Activated effector memory CD4-positive, alpha-beta T cell treated with anti-CD3 and anti-CD28 coated beads, Interleukin-2, amount 50 U/mL, for 16 hours (primary cell): Measurements from ENCODE around the gene ASIC4.

Experiments
- DNase-seq: peaks from one replicate; pipeline ENCODE4 v3.0.0-alpha.2; 2020

The ASIC4 gene

GRCh38 chr2:219498280-219499057 is 15.8 kb upstream of the ASIC4 start, which contains the start of gene GMPPA:
TSS of gene GMPPA (plus strand) at chr2:219498891. CDS start at chr2:219499976, 1,085 bp downstream.
- peak; percentile 97 for DNase-seq

GRCh38 chr2:219499058-219499307 is 15.3 kb upstream of the ASIC4 start:
- DNase-seq, result no peak

- DNase-seq, result no peak
Observed at GRCh38 chr2:219499555-219499954, 14.7 kb upstream of the ASIC4 start.

- DNase-seq, result no peak
Observed at GRCh38 chr2:219500135-219500534, 14.1 kb upstream of the ASIC4 start.

GRCh38 chr2:219501849-219502248 is 12.4 kb upstream of the ASIC4 start:
- DNase-seq, result no peak

GRCh38 chr2:219502618-219503017 is 11.7 kb upstream of the ASIC4 start:
- DNase-seq, result no peak

GRCh38 chr2:219505585-219505984 is 8.7 kb upstream of the ASIC4 start:
- DNase-seq, result no peak

- no peak for DNase-seq
Observed at GRCh38 chr2:219506153-219506801, 8.0 kb upstream of the ASIC4 start.

- DNase-seq, result no peak
Observed at GRCh38 chr2:219506802-219507526, 7.3 kb upstream of the ASIC4 start.

GRCh38 chr2:219507581-219508443 is 6.5 kb upstream of the ASIC4 start:
- no peak for DNase-seq

- DNase-seq, result no peak
Observed at GRCh38 chr2:219508444-219508734, 5.9 kb upstream of the ASIC4 start.

GRCh38 chr2:219508971-219509779 is 5.1 kb upstream of the ASIC4 start:
- no peak for DNase-seq

GRCh38 chr2:219509780-219510511 is 4.3 kb upstream of the ASIC4 start:
- DNase-seq, result peak; percentile 80

GRCh38 chr2:219510512-219511135 is 3.7 kb upstream of the ASIC4 start:
- no peak for DNase-seq

GRCh38 chr2:219511547-219512325 is 2.5 kb upstream of the ASIC4 start:
- no peak for DNase-seq

GRCh38 chr2:219512524-219513216 is 1.6 kb upstream of the ASIC4 start:
- no peak for DNase-seq

GRCh38 chr2:219513787-219514186 is 495 bp upstream of the ASIC4 start:
- no peak for DNase-seq

- DNase-seq, result no peak
Observed at GRCh38 chr2:219514836-219515235, 554 bp downstream of the ASIC4 start.

- no peak for DNase-seq
Observed at GRCh38 chr2:219515874-219516629, 1.8 kb downstream of the ASIC4 start.
